ENCODE data around the gene AFDN.

DNA sequence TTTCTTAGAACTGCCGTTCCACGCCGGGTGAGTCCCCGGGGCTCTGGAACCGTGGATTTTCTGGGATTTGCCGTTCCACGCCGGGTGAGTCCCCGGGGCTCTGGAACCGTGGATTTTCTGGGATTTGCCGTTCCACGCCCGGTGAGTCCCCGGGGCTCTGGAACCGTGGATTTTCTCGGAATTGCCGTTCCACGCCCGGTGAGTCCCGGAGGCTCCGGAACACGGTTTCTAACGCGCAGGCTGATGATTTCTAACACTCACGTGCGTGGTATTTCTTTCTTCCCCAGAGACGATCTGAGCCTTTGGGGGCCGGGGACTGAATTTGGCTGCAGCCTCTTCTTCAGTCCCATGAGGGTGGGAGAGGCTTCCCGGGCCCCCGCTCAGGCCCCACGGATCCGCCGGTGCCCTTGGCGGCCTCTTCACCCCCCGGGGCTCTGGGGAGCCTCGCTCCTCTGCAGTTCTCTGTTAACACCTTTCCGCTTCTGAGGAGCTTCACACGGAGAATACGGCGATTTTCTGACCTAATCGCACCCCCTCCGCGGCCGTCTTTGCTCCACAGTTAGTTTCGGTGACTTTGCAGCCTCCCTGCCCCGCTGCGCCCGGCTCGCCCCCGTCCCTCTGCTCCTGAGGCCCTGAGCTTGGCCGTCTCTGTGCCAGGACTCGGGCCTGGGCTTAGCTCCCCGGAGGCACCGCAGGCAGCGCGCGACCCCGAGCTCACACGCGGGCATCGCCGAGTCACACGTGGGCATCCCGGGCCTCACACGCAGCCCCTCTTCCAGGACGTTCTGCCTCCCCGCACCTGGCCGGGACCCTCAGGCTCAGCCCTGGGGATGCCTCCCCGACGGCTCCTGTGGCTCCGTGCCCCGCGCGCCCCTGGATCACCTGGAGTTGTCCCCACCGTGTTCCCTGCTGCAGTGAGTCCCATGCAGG is 163.6 kb downstream of the AFDN start:
- TF ChIP-seq CTCF (IDR thresholded peaks at IDR 0.05; ENCODE audit: low read depth, low read length) (no peak), POLR2A (IDR thresholded peaks at IDR 0.05; ENCODE audit: extremely low read depth, insufficient read length) (no peak)
